WTC11 (cell line): Measurements from ENCODE around the gene PCBD2. TPM values are rescaled to one million over a fixed set of nuclear protein-coding genes. Genes with fewer than 3 reads are reported as not detected.

Experiments used
- ATAC-seq: fragments of 200-7000 bp; cut with Tn5 transposase; 2 replicates; pipeline ENCODE4 v1.10.0; 2021; ENCODE audit warnings: mild to moderate bottlenecking, moderate library complexity
- CTCF ChIA-PET: fragments of 300-600 bp; sonication (Branson Sonifier 250); formaldehyde crosslinking; loops from one replicate; lab custom pipeline; 2021; ENCODE audit warnings: antibody characterized with exemption; lab: Charles Lee
- POLR2A ChIA-PET: fragments of 350-600 bp; sonication (Branson Sonifier 250); formaldehyde crosslinking; loops from one replicate; lab custom pipeline; 2021; ENCODE audit warnings: antibody characterized with exemption; lab: Charles Lee
- DNase-seq: peaks from one replicate; pipeline ENCODE4 v3.0.0; 2021; ENCODE audit warnings: low spot score
- H3K27ac Mint-ChIP-seq: 2 replicates; pipeline ENCODE4 v1.8.0; 2021; ENCODE audit warnings: mixed read lengths
- H3K27me3 Mint-ChIP-seq: 2 replicates; pipeline ENCODE4 v1.8.0; 2021; ENCODE audit warnings: low read depth, mild to moderate bottlenecking, moderate library complexity, mixed read lengths
- H3K36me3 Mint-ChIP-seq: 2 replicates; pipeline ENCODE4 v1.8.0; 2021; ENCODE audit warnings: mixed read lengths
- H3K4me1 Mint-ChIP-seq: 2 replicates; pipeline ENCODE4 v1.8.0; 2022; ENCODE audit warnings: mixed read lengths
- H3K4me3 Mint-ChIP-seq: 2 replicates; pipeline ENCODE4 v1.8.0; 2021; ENCODE audit warnings: mild to moderate bottlenecking, moderate library complexity, mixed read lengths
- H3K9me3 Mint-ChIP-seq: 2 replicates; pipeline ENCODE4 v1.8.0; 2021; ENCODE audit warnings: mixed read lengths
- ELF4 ChIP-seq: sonication (generic); formaldehyde crosslinking; IDR thresholded peaks from 2 replicates; pipeline ENCODE4 v1.8.1; 2022; ENCODE audit warnings: low read depth, mild to moderate bottlenecking, moderate library complexity, missing genetic modification reagents
- GRHL2 ChIP-seq: fragments of 250-450 bp; sonication (Bioruptor Pico); IDR thresholded peaks from 2 replicates; pipeline ENCODE4 v1.8.0; 2022; ENCODE audit warnings: mild to moderate bottlenecking, moderate library complexity; ENCODE audit not compliant: insufficient replicate concordance, severe bottlenecking
- JUN ChIP-seq: sonication (generic); formaldehyde crosslinking; IDR thresholded peaks from 2 replicates; pipeline ENCODE4 v1.8.0; 2023; ENCODE audit warnings: mild to moderate bottlenecking, missing genetic modification reagents
- NFATC4 ChIP-seq: fragments of 250-450 bp; sonication (Bioruptor Pico); IDR thresholded peaks from 2 replicates; pipeline ENCODE4 v1.9.0; 2021; ENCODE audit warnings: mild to moderate bottlenecking
- NR2C2 ChIP-seq: sonication (generic); formaldehyde crosslinking; IDR thresholded peaks from 2 replicates; pipeline ENCODE4 v1.8.0; 2022; ENCODE audit warnings: mild to moderate bottlenecking, missing genetic modification reagents
- RELA ChIP-seq: sonication (generic); formaldehyde crosslinking; IDR thresholded peaks from 2 replicates; pipeline ENCODE4 v1.8.1; 2022; ENCODE audit warnings: missing genetic modification reagents, mild to moderate bottlenecking, borderline replicate concordance
- SMAD4 ChIP-seq: sonication (generic); formaldehyde crosslinking; IDR thresholded peaks from 2 replicates; pipeline ENCODE4 v1.8.0; 2022; ENCODE audit warnings: mild to moderate bottlenecking, missing genetic modification reagents
- ZNF121 ChIP-seq: sonication (generic); formaldehyde crosslinking; IDR thresholded peaks from 2 replicates; pipeline ENCODE4 v1.8.0; 2023; ENCODE audit warnings: missing genetic modification reagents
- ZNF263 ChIP-seq: sonication (generic); formaldehyde crosslinking; IDR thresholded peaks from 2 replicates; pipeline ENCODE4 v1.8.1; 2022; ENCODE audit warnings: low read depth, mild to moderate bottlenecking, moderate library complexity, missing genetic modification reagents
- ZNF317 ChIP-seq: sonication (generic); formaldehyde crosslinking; IDR thresholded peaks from 2 replicates; pipeline ENCODE4 v1.8.1; 2023; ENCODE audit warnings: low read depth, mild to moderate bottlenecking, moderate library complexity, missing genetic modification reagents, borderline replicate concordance
- ZNF396 ChIP-seq: fragments of 250-450 bp; sonication (Bioruptor Pico); IDR thresholded peaks from 2 replicates; pipeline ENCODE4 v1.8.0; 2021; ENCODE audit warnings: mild to moderate bottlenecking, moderate library complexity, borderline replicate concordance
- ZNF416 ChIP-seq: fragments of 250-450 bp; sonication (Bioruptor Pico); IDR thresholded peaks from 2 replicates; pipeline ENCODE4 v1.9.0; 2021; ENCODE audit warnings: mild to moderate bottlenecking, inconsistent platforms
- total RNA-seq: library from RNA; stranded (reverse); gene quantifications from 3 replicates; pipeline ENCODE4 v1.2.3, GENCODE V29; 2021
- TF ChIP-seq, protein P1 (sequence below): sonication (generic); formaldehyde crosslinking; IDR thresholded peaks from 2 replicates; pipeline ENCODE4 v1.8.0; 2022; ENCODE audit warnings: missing genetic modification reagents
- TF ChIP-seq, protein P2 (sequence below): sonication (generic); formaldehyde crosslinking; IDR thresholded peaks from 2 replicates; pipeline ENCODE4 v1.8.1; 2023; ENCODE audit warnings: mild to moderate bottlenecking, missing genetic modification reagents
- TF ChIP-seq, protein P3 (sequence below): sonication (generic); formaldehyde crosslinking; IDR thresholded peaks from 2 replicates; pipeline ENCODE4 v1.8.0; 2023; ENCODE audit warnings: missing genetic modification reagents
- TF ChIP-seq, protein P4 (sequence below): fragments of 250-450 bp; sonication (Bioruptor Pico); conservative IDR thresholded peaks from 2 replicates; pipeline ENCODE4 v1.9.0; 2021; ENCODE audit warnings: mild to moderate bottlenecking
- TF ChIP-seq, protein P5 (sequence below): sonication (generic); formaldehyde crosslinking; IDR thresholded peaks from 2 replicates; pipeline ENCODE4 v1.8.0; 2023; ENCODE audit warnings: mild to moderate bottlenecking, missing genetic modification reagents
- TF ChIP-seq, protein P6 (sequence below): sonication (generic); formaldehyde crosslinking; IDR thresholded peaks from 2 replicates; pipeline ENCODE4 v1.8.0; 2022; ENCODE audit warnings: mild to moderate bottlenecking, missing genetic modification reagents

Gene PCBD2
- total RNA-seq, 1 experiment from 2014 or later: 9.9 TPM

DNA sequence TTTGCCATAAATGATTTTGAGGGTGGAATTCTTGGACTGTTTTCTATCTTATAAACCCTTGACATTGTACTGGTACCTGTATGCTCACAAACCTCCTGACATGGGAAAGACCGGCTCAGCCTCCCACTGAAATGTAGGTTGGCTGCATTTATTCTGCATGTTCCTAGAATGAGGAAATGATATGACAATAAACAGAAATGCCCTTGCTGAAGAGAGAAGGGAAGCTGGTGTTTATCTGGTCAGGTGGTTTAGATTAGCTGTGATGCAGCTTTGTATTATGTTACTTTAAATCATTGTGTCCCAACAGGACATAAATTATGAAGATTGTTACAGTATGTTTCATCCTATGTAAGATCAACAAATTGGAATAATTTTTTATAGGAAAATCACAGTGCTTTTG is 39.7 kb downstream of the PCBD2 start:
- no peak overlapping the region for H3K4me3 Mint-ChIP-seq
- H3K36me3 Mint-ChIP-seq: 0 out of 2 replicates have a peak, but pooled peaks cover 2% of the 10 kb centered on the region
- TF ChIP-seq, protein P1, sequence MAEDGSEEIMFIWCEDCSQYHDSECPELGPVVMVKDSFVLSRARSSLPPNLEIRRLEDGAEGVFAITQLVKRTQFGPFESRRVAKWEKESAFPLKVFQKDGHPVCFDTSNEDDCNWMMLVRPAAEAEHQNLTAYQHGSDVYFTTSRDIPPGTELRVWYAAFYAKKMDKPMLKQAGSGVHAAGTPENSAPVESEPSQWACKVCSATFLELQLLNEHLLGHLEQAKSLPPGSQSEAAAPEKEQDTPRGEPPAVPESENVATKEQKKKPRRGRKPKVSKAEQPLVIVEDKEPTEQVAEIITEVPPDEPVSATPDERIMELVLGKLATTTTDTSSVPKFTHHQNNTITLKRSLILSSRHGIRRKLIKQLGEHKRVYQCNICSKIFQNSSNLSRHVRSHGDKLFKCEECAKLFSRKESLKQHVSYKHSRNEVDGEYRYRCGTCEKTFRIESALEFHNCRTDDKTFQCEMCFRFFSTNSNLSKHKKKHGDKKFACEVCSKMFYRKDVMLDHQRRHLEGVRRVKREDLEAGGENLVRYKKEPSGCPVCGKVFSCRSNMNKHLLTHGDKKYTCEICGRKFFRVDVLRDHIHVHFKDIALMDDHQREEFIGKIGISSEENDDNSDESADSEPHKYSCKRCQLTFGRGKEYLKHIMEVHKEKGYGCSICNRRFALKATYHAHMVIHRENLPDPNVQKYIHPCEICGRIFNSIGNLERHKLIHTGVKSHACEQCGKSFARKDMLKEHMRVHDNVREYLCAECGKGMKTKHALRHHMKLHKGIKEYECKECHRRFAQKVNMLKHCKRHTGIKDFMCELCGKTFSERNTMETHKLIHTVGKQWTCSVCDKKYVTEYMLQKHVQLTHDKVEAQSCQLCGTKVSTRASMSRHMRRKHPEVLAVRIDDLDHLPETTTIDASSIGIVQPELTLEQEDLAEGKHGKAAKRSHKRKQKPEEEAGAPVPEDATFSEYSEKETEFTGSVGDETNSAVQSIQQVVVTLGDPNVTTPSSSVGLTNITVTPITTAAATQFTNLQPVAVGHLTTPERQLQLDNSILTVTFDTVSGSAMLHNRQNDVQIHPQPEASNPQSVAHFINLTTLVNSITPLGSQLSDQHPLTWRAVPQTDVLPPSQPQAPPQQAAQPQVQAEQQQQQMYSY (CRISPR knock-in tag): no peak
- TF ChIP-seq, protein P2, sequence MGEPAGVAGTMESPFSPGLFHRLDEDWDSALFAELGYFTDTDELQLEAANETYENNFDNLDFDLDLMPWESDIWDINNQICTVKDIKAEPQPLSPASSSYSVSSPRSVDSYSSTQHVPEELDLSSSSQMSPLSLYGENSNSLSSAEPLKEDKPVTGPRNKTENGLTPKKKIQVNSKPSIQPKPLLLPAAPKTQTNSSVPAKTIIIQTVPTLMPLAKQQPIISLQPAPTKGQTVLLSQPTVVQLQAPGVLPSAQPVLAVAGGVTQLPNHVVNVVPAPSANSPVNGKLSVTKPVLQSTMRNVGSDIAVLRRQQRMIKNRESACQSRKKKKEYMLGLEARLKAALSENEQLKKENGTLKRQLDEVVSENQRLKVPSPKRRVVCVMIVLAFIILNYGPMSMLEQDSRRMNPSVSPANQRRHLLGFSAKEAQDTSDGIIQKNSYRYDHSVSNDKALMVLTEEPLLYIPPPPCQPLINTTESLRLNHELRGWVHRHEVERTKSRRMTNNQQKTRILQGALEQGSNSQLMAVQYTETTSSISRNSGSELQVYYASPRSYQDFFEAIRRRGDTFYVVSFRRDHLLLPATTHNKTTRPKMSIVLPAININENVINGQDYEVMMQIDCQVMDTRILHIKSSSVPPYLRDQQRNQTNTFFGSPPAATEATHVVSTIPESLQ (CRISPR knock-in tag): no peak
- TF ChIP-seq NFATC4 (CRISPR knock-in tag): no peak
- TF ChIP-seq ZNF263 (CRISPR knock-in tag): no peak
- no peak for TF ChIP-seq JUN
- TF ChIP-seq NR2C2 (CRISPR knock-in tag): no peak
- TF ChIP-seq ZNF396 (CRISPR knock-in tag): no peak
- TF ChIP-seq, protein P3, sequence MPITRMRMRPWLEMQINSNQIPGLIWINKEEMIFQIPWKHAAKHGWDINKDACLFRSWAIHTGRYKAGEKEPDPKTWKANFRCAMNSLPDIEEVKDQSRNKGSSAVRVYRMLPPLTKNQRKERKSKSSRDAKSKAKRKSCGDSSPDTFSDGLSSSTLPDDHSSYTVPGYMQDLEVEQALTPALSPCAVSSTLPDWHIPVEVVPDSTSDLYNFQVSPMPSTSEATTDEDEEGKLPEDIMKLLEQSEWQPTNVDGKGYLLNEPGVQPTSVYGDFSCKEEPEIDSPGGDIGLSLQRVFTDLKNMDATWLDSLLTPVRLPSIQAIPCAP (CRISPR knock-in tag): no peak
- TF ChIP-seq ZNF121 (CRISPR knock-in tag): no peak
- TF ChIP-seq GRHL2 (CRISPR knock-in tag): no peak
- TF ChIP-seq, protein P4, sequence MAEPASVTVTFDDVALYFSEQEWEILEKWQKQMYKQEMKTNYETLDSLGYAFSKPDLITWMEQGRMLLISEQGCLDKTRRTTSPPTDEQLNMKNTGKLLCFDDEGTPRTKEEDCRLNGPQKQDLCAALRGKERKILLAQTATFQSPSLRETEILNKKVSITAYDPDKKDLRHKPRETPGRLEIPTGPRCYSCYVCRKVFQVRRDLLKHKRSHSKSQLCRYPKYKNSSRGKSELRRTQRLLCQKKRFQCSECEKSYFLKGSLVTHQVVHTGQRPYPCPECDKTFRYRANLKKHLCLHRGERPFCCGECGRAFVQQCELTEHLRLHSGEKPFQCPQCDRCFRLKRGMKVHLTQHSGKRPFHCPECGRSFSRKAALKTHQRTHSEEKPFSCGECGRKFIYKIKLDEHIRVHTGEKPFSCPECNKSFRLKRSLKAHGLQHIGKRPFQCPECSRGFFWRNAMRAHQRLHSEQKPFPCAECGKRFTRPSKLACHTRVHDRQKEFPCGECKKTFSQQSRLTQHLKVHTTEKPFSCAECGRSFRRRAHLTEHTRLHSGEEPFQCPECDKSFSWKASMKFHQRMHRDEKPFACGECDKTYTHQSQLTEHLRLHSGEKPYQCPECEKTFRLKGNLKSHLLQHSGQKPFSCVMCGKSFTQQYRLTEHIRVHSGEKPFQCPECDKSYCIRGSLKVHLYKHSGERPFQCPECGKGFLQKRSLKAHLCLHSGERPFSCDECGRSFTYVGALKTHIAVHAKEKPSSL (CRISPR knock-in tag): no peak
- no peak for TF ChIP-seq RELA
- no peak for TF ChIP-seq ELF4 (CRISPR knock-in tag)
- TF ChIP-seq ZNF317: no peak
- TF ChIP-seq ZNF416 (CRISPR knock-in tag): no peak
- TF ChIP-seq, protein P5, sequence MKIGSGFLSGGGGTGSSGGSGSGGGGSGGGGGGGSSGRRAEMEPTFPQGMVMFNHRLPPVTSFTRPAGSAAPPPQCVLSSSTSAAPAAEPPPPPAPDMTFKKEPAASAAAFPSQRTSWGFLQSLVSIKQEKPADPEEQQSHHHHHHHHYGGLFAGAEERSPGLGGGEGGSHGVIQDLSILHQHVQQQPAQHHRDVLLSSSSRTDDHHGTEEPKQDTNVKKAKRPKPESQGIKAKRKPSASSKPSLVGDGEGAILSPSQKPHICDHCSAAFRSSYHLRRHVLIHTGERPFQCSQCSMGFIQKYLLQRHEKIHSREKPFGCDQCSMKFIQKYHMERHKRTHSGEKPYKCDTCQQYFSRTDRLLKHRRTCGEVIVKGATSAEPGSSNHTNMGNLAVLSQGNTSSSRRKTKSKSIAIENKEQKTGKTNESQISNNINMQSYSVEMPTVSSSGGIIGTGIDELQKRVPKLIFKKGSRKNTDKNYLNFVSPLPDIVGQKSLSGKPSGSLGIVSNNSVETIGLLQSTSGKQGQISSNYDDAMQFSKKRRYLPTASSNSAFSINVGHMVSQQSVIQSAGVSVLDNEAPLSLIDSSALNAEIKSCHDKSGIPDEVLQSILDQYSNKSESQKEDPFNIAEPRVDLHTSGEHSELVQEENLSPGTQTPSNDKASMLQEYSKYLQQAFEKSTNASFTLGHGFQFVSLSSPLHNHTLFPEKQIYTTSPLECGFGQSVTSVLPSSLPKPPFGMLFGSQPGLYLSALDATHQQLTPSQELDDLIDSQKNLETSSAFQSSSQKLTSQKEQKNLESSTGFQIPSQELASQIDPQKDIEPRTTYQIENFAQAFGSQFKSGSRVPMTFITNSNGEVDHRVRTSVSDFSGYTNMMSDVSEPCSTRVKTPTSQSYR (CRISPR knock-in tag): no peak
- TF ChIP-seq, protein P6, sequence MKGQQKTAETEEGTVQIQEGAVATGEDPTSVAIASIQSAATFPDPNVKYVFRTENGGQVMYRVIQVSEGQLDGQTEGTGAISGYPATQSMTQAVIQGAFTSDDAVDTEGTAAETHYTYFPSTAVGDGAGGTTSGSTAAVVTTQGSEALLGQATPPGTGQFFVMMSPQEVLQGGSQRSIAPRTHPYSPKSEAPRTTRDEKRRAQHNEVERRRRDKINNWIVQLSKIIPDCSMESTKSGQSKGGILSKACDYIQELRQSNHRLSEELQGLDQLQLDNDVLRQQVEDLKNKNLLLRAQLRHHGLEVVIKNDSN (CRISPR knock-in tag): no peak
- no peak for TF ChIP-seq SMAD4 (CRISPR knock-in tag)
- no peaks in the 10 kb centered on the region for H3K4me1 Mint-ChIP-seq
- CTCF ChIA-PET: interaction anchor here (1.3 kb wide), 1 partner anchor 14 kb away, joined by 3 read pairs; no protein-coding TSS in a partner anchor
- ATAC-seq (no peak), DNase-seq (no peak)
- H3K27ac Mint-ChIP-seq: no peak overlapping the region
- no peaks in the 10 kb centered on the region for H3K27me3 Mint-ChIP-seq
- POLR2A ChIA-PET: no interaction called here
- H3K9me3 Mint-ChIP-seq: no peaks in the 10 kb centered on the region
